GM23338 (cell line): ENCODE data around the gene CNNM4. TPM values are rescaled to one million over a fixed set of nuclear protein-coding genes. Genes with fewer than 3 reads are reported as not detected.

ENCODE experiments used
- ATAC-seq: fragments of 200-7000 bp; cut with Tn5 transposase; 3 replicates; pipeline ENCODE4 v1.9.1; 2020
- DNase-seq: peaks from one replicate; pipeline ENCODE4 v3.0.0-alpha.2; 2015; ENCODE audit warnings: low spot score
- H2AFZ ChIP-seq: fragments of 200-600 bp; sonication (generic); 2 replicates; pipeline ENCODE4 v1.8.0; 2016; ENCODE audit warnings: antibody characterized with exemption, mild to moderate bottlenecking, moderate library complexity
- H3F3A ChIP-seq: fragments of 200-600 bp; sonication (generic); replicated peaks from 2 replicates; pipeline ENCODE4 v1.8.0; 2017; ENCODE audit warnings: antibody characterized with exemption, mixed run types, low read depth
- H3K27ac ChIP-seq: fragments of 200-600 bp; sonication (generic); 2 replicates; pipeline ENCODE4 v1.6.1; 2016; ENCODE audit warnings: low read depth
- H3K27me3 ChIP-seq: fragments of 200-600 bp; sonication (generic); 2 replicates; pipeline ENCODE4 v1.8.0; 2016; ENCODE audit warnings: mild to moderate bottlenecking, mixed run types, moderate library complexity; ENCODE audit not compliant: insufficient read depth
- H3K36me3 ChIP-seq: fragments of 200-600 bp; sonication (generic); 2 replicates; pipeline ENCODE4 v1.8.0; 2016; ENCODE audit warnings: mild to moderate bottlenecking; ENCODE audit not compliant: insufficient read depth
- H3K4me1 ChIP-seq: fragments of 200-600 bp; sonication (generic); 2 replicates; pipeline ENCODE4 v1.8.0; 2016; ENCODE audit warnings: mild to moderate bottlenecking, moderate library complexity; ENCODE audit not compliant: insufficient read depth
- H3K4me2 ChIP-seq: fragments of 200-600 bp; sonication (generic); 2 replicates; pipeline ENCODE4 v1.7.1; 2017; ENCODE audit warnings: mixed run types
- H3K4me3 ChIP-seq: fragments of 200-600 bp; sonication (generic); 2 replicates; pipeline ENCODE4 v1.6.1; 2016; ENCODE audit warnings: mixed run types
- H3K79me2 ChIP-seq: fragments of 200-600 bp; sonication (generic); replicated peaks from 2 replicates; pipeline ENCODE4 v1.8.0; 2017; ENCODE audit warnings: mild to moderate bottlenecking; ENCODE audit not compliant: insufficient read depth
- H3K9me2 ChIP-seq: fragments of 200-600 bp; sonication (generic); 2 replicates; pipeline ENCODE4 v1.8.0; 2017; ENCODE audit not compliant: insufficient read depth
- H4K20me1 ChIP-seq: fragments of 200-600 bp; sonication (generic); replicated peaks from 2 replicates; pipeline ENCODE4 v1.8.0; 2017; ENCODE audit warnings: mild to moderate bottlenecking; ENCODE audit not compliant: insufficient read depth
- H3K27ac Mint-ChIP-seq: 2 replicates; pipeline ENCODE4 v1.8.0; 2020; ENCODE audit warnings: inconsistent platforms, mild to moderate bottlenecking, moderate library complexity, mixed read lengths
- H3K27me3 Mint-ChIP-seq: 3 replicates; pipeline ENCODE4 v1.8.0; 2022; ENCODE audit warnings: low read depth, mild to moderate bottlenecking, moderate library complexity, mixed read lengths, inconsistent platforms; ENCODE audit not compliant: insufficient read depth, poor library complexity
- H3K36me3 Mint-ChIP-seq: 3 replicates; pipeline ENCODE4 v1.8.0; 2021; ENCODE audit warnings: low read depth, mild to moderate bottlenecking, inconsistent platforms, moderate library complexity, mixed read lengths
- H3K4me1 Mint-ChIP-seq: 3 replicates; pipeline ENCODE4 v1.8.0; 2020; ENCODE audit warnings: mild to moderate bottlenecking, inconsistent platforms, mixed read lengths
- H3K4me3 Mint-ChIP-seq: 3 replicates; pipeline ENCODE4 v1.8.0; 2021; ENCODE audit warnings: moderate library complexity, mild to moderate bottlenecking, inconsistent platforms, mixed read lengths
- H3K9me3 Mint-ChIP-seq: 3 replicates; pipeline ENCODE4 v1.8.0; 2020; ENCODE audit warnings: moderate library complexity, mild to moderate bottlenecking, inconsistent platforms, mixed read lengths
- CREB1 ChIP-seq: fragments of 250-450 bp; sonication (Bioruptor Pico); IDR thresholded peaks from 2 replicates; pipeline ENCODE4 v1.5.0; 2020; ENCODE audit warnings: low read depth, mild to moderate bottlenecking, moderate library complexity
- EZH2 ChIP-seq: fragments of 200-600 bp; sonication (generic); IDR thresholded peaks from one replicate; pipeline ENCODE4 v1.8.0; 2017; ENCODE audit warnings: antibody characterized with exemption, mild to moderate bottlenecking, low read depth; ENCODE audit not compliant: unreplicated experiment
- NANOG ChIP-seq: IDR thresholded peaks from 2 replicates; pipeline ENCODE4 v1.6.1; 2016; ENCODE audit warnings: antibody characterized with exemption, borderline replicate concordance
- polyA plus RNA-seq: library from polyadenylated mRNA; unstranded; fragments of >200 nt; fragmentation: Nextera tagmentation; extraction: Ambion mirVana; gene quantifications from 2 replicates; pipeline ENCODE4 v1.2.1, GENCODE V29; 2016
- total RNA-seq: library from RNA; depleted of rRNA; stranded (reverse); fragments of >200 nt; shearing (Covaris generic); gene quantifications from 2 replicates; pipeline ENCODE4 v1.2.3, GENCODE V29; 2014
- TF ChIP-seq, protein P1 (sequence below): fragments of 250-450 bp; sonication (Bioruptor Pico); IDR thresholded peaks from 2 replicates; pipeline ENCODE4 v1.5.0; 2020; ENCODE audit warnings: mild to moderate bottlenecking, moderate library complexity
- TF ChIP-seq, protein P2 (sequence below), 2 experiments: fragments of 200-600 bp in 1 of 2; sonication (generic) in 1 of 2; conservative IDR thresholded peaks; 2 replicates each; pipeline versions ENCODE4 v1.5.1 to v1.6.1; 2016 to 2017; ENCODE audit warnings: antibody characterized with exemption in 2 of 2, low read depth in 2 of 2, mild to moderate bottlenecking in 2 of 2, moderate library complexity in 1 of 2

The CNNM4 gene
- total and polyA plus RNA-seq, 2 experiments from 2014 or later: 2.9 to 12.9 TPM

DNA sequence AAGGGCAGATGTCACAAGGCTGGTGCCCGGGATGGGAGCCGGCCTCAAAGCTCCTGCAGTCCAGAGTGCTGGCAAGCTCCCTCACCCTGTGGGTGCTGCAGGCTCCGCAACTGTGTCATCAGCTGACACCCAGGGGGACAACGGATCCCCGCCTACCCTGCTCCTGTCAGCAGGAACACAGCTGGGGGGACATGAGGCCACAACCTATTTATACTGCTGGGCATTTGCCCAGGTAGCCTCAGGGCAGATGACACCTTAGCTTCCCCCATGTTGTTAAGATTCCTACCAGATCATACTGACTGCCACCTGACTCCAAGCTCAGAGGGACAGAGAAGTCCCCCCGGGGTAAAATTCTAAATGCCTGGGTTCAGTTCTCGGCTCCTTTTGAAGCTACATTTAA, 81.9 kb downstream of the CNNM4 start (continued):
- TF ChIP-seq, protein P1, sequence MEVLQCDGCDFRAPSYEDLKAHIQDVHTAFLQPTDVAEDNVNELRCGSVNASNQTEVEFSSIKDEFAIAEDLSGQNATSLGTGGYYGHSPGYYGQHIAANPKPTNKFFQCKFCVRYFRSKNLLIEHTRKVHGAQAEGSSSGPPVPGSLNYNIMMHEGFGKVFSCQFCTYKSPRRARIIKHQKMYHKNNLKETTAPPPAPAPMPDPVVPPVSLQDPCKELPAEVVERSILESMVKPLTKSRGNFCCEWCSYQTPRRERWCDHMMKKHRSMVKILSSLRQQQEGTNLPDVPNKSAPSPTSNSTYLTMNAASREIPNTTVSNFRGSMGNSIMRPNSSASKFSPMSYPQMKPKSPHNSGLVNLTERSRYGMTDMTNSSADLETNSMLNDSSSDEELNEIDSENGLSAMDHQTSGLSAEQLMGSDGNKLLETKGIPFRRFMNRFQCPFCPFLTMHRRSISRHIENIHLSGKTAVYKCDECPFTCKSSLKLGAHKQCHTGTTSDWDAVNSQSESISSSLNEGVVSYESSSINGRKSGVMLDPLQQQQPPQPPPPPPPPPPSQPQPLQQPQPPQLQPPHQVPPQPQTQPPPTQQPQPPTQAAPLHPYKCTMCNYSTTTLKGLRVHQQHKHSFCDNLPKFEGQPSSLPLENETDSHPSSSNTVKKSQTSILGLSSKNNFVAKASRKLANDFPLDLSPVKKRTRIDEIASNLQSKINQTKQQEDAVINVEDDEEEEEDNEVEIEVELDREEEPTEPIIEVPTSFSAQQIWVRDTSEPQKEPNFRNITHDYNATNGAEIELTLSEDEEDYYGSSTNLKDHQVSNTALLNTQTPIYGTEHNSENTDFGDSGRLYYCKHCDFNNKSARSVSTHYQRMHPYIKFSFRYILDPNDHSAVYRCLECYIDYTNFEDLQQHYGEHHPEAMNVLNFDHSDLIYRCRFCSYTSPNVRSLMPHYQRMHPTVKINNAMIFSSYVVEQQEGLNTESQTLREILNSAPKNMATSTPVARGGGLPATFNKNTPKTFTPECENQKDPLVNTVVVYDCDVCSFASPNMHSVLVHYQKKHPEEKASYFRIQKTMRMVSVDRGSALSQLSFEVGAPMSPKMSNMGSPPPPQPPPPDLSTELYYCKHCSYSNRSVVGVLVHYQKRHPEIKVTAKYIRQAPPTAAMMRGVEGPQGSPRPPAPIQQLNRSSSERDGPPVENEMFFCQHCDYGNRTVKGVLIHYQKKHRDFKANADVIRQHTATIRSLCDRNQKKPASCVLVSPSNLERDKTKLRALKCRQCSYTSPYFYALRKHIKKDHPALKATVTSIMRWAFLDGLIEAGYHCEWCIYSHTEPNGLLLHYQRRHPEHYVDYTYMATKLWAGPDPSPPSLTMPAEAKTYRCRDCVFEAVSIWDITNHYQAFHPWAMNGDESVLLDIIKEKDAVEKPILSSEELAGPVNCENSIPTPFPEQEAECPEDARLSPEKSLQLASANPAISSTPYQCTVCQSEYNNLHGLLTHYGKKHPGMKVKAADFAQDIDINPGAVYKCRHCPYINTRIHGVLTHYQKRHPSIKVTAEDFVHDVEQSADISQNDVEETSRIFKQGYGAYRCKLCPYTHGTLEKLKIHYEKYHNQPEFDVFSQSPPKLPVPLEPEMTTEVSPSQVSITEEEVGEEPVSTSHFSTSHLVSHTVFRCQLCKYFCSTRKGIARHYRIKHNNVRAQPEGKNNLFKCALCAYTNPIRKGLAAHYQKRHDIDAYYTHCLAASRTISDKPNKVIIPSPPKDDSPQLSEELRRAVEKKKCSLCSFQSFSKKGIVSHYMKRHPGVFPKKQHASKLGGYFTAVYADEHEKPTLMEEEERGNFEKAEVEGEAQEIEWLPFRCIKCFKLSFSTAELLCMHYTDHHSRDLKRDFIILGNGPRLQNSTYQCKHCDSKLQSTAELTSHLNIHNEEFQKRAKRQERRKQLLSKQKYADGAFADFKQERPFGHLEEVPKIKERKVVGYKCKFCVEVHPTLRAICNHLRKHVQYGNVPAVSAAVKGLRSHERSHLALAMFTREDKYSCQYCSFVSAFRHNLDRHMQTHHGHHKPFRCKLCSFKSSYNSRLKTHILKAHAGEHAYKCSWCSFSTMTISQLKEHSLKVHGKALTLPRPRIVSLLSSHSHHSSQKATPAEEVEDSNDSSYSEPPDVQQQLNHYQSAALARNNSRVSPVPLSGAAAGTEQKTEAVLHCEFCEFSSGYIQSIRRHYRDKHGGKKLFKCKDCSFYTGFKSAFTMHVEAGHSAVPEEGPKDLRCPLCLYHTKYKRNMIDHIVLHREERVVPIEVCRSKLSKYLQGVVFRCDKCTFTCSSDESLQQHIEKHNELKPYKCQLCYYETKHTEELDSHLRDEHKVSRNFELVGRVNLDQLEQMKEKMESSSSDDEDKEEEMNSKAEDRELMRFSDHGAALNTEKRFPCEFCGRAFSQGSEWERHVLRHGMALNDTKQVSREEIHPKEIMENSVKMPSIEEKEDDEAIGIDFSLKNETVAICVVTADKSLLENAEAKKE (CRISPR knock-in tag): no peak
- TF ChIP-seq CREB1 (CRISPR knock-in tag): no peak
- no peak for TF ChIP-seq EZH2

DNA sequence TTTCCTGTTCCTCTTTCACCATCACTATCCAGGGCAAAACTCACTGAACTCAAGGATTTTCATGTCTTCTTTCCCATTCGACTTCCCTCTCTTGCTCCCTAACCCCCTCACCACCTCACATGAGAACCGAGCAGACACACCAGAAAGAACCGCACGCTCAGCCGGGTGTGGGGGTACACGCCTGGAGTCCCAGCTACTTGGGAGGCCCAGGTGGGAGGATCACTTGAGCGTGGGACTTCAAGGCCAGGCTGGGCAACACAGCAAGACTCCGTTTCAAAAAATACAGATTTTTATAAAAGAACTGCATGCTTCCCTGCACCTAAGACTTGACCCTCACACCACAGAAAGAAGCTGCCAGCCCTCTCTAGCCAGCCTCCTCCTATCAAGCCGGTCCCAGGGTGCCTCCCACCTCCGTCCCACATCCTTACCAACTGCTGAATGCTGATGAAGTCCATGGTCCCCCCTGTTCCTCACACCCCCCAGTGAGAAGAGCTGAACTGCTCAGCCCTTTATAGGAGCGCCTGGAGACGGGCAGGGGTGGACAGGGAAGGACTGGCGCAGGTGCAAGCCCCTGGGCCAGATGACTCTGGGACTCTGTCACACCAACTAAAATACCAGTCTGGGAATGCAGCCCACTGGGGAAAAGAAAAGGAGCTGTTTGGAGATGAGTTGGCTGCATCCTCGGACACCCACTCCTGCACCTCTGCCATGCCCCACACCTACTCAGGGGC, 83.0 kb downstream of the CNNM4 start, which contains the start of gene ANKRD23:
TSS of gene ANKRD23 (minus strand) at position 484 of the 731 bp plus-strand sequence. CDS start at position 455, 29 bp downstream.
- 0 out of 2 replicates have a peak, but pooled peaks cover 6% of the 10 kb centered on the region for H3K4me1 ChIP-seq
- no peak within 1 kb of the TSS for H2AFZ ChIP-seq
- Mint-ChIP-seq H3K4me1 (no peaks in the 10 kb centered on the region; the same call in 1 of the 3 replicates), H3K9me3 (no peaks in the 10 kb centered on the region; the same call in 2 of the 3 replicates), H3K27ac (peak within 1 kb of the TSS; percentile 56; the same call in 1 of the 2 replicates), H3K27me3 (peaks cover 12% of the 10 kb centered on the region), H3K36me3 (peaks cover 18% of the 10 kb centered on the region), H3K4me3 (no peak within 1 kb of the TSS)
- H4K20me1 ChIP-seq: no peaks in the 10 kb centered on the region
- no peak within 1 kb of the TSS for H3K4me2 ChIP-seq
- H3K27ac ChIP-seq: no peak within 1 kb of the TSS
- H3K79me2 ChIP-seq: no peaks in the 10 kb centered on the region
- no peaks in the 10 kb centered on the region for H3F3A ChIP-seq
- DNase-seq: no peak
- H3K27me3 ChIP-seq: no peaks in the 10 kb centered on the region
- H3K9me2 ChIP-seq: no peaks in the 10 kb centered on the region
- peaks cover 7% of the 10 kb centered on the region; the same call in 1 of the 2 replicates for H3K36me3 ChIP-seq
- ATAC-seq: no peak
- H3K4me3 ChIP-seq: no peak within 1 kb of the TSS
- TF ChIP-seq, protein P2, sequence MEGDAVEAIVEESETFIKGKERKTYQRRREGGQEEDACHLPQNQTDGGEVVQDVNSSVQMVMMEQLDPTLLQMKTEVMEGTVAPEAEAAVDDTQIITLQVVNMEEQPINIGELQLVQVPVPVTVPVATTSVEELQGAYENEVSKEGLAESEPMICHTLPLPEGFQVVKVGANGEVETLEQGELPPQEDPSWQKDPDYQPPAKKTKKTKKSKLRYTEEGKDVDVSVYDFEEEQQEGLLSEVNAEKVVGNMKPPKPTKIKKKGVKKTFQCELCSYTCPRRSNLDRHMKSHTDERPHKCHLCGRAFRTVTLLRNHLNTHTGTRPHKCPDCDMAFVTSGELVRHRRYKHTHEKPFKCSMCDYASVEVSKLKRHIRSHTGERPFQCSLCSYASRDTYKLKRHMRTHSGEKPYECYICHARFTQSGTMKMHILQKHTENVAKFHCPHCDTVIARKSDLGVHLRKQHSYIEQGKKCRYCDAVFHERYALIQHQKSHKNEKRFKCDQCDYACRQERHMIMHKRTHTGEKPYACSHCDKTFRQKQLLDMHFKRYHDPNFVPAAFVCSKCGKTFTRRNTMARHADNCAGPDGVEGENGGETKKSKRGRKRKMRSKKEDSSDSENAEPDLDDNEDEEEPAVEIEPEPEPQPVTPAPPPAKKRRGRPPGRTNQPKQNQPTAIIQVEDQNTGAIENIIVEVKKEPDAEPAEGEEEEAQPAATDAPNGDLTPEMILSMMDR (conservative IDR thresholded peaks at IDR 0.05; ENCODE audit: low read depth in 2 of 2): no peak
- TF ChIP-seq EZH2 (no peak), NANOG (no peak)
- TF ChIP-seq, protein P1 (CRISPR knock-in tag): no peak
